Type B pancreatic cell (in vitro differentiated cells): Measurements from ENCODE around the gene PABPC1L. TPM values are rescaled to one million over a fixed set of nuclear protein-coding genes. Genes with fewer than 3 reads are reported as not detected.
"Not testable (repeated sequence)": the region's sequence is repeated elsewhere in the genome, so short reads cannot be mapped to it uniquely, and the experiment has no call there.

Experiments
- DNase-seq: peaks from one replicate; pipeline ENCODE4 v3.0.0; 2021; ENCODE audit warnings: mixed read lengths; ENCODE audit not compliant: unreplicated experiment; ENCODE audit errors: extremely low spot score
- H3K27ac Mint-ChIP-seq: 2 replicates; pipeline ENCODE4 v1.8.0; 2021; ENCODE audit warnings: mild to moderate bottlenecking, mixed read lengths
- H3K27me3 Mint-ChIP-seq: 2 replicates; pipeline ENCODE4 v1.8.0; 2021; ENCODE audit warnings: mixed read lengths
- H3K36me3 Mint-ChIP-seq: 2 replicates; pipeline ENCODE4 v1.8.0; 2021; ENCODE audit warnings: mixed read lengths
- H3K4me1 Mint-ChIP-seq: one replicate; pipeline ENCODE4 v1.8.0; 2021; ENCODE audit warnings: mixed read lengths; ENCODE audit not compliant: unreplicated experiment
- H3K4me3 Mint-ChIP-seq: 2 replicates; pipeline ENCODE4 v1.8.0; 2021; ENCODE audit warnings: mild to moderate bottlenecking, mixed read lengths
- H3K9me3 Mint-ChIP-seq: 2 replicates; pipeline ENCODE4 v1.8.0; 2021; ENCODE audit warnings: mixed read lengths
- CTCF ChIP-seq: fragments of 200-600 bp; sonication (generic); conservative IDR thresholded peaks from 2 replicates; pipeline ENCODE4 v1.5.0; 2021; ENCODE audit warnings: antibody characterized with exemption, mild to moderate bottlenecking
- long read RNA-seq: library from polyadenylated mRNA; unstranded; transcript quantifications from one replicate; pipeline ENCODE4 v2.0.0, GENCODE V29; 2020
- total RNA-seq: library from RNA; stranded (reverse); gene quantifications from 2 replicates; pipeline ENCODE4 v1.2.1, GENCODE V29; 2021; ENCODE audit warnings: low replicate concordance

PABPC1L gene
- total RNA-seq = 57.4 and 83.4 TPM in 2 replicates
- long read RNA-seq, partial matches to known transcripts = 1 of 8 reads
- long read RNA-seq, other reads (novel, unspliced or antisense) = 7 of 8 reads

- TF ChIP-seq CTCF = no peak
- no peaks in the 10 kb centered on the region for H3K9me3 Mint-ChIP-seq
- no peak for DNase-seq
- H3K27me3 Mint-ChIP-seq = no peaks in the 10 kb centered on the region
- H3K36me3 Mint-ChIP-seq = peaks cover 18% of the 10 kb centered on the region
- H3K4me1 Mint-ChIP-seq = peaks cover 20% of the 10 kb centered on the region
- H3K27ac Mint-ChIP-seq = peak within 1 kb of the TSS; percentile 71
- H3K4me3 Mint-ChIP-seq = peak within 1 kb of the TSS; percentile 88
Observed at GRCh38 chr20:44909872-44910689, at the start of gene PABPC1L. Gene PABPC1L, plus strand, starts transcription at chr20:44910060. Its CDS starts 84 bp downstream, at chr20:44910144.

- Mint-ChIP-seq H3K27ac (no peak overlapping the region), H3K27me3 (no peaks in the 10 kb centered on the region), H3K4me1 (peaks cover 22% of the 10 kb centered on the region), H3K4me3 (no peak overlapping the region), H3K9me3 (no peaks in the 10 kb centered on the region), H3K36me3 (no peaks in the 10 kb centered on the region)
- no peak for TF ChIP-seq CTCF
- DNase-seq = no peak
Observed at GRCh38 chr20:44861531-44862006, 48.3 kb upstream of the PABPC1L start.

GRCh38 chr20:44862286-44862685 is 47.6 kb upstream of the PABPC1L start:
- no peak for TF ChIP-seq CTCF
- peaks cover 6% of the 10 kb centered on the region for H3K27me3 Mint-ChIP-seq
- H3K27ac Mint-ChIP-seq = no peak overlapping the region

GRCh38 chr20:44863365-44864084 is 46.3 kb upstream of the PABPC1L start:
- H3K36me3 Mint-ChIP-seq, H3K9me3 Mint-ChIP-seq, H3K4me3 Mint-ChIP-seq, DNase-seq, H3K27ac Mint-ChIP-seq: not testable (repeated sequence)
- peaks cover 15% of the 10 kb centered on the region for H3K27me3 Mint-ChIP-seq
- peaks cover 22% of the 10 kb centered on the region for H3K4me1 Mint-ChIP-seq

More at GRCh38 chr20:44862286-44862685, 47.6 kb upstream of the PABPC1L start:
- DNase-seq = no peak
- no peaks in the 10 kb centered on the region for H3K36me3 Mint-ChIP-seq
- no peak overlapping the region for H3K4me3 Mint-ChIP-seq
- H3K9me3 Mint-ChIP-seq = no peaks in the 10 kb centered on the region
- peaks cover 22% of the 10 kb centered on the region for H3K4me1 Mint-ChIP-seq

- H3K36me3 Mint-ChIP-seq, H3K9me3 Mint-ChIP-seq, DNase-seq, H3K27ac Mint-ChIP-seq, H3K4me3 Mint-ChIP-seq: not testable (repeated sequence)
- peaks cover 15% of the 10 kb centered on the region for H3K27me3 Mint-ChIP-seq
- H3K4me1 Mint-ChIP-seq = peaks cover 17% of the 10 kb centered on the region
Observed at GRCh38 chr20:44864493-44864892, 45.4 kb upstream of the PABPC1L start.

GRCh38 chr20:44866703-44867335 is 43.0 kb upstream of the PABPC1L start:
- Mint-ChIP-seq H3K4me1 (peaks cover 12% of the 10 kb centered on the region), H3K36me3 (no peaks in the 10 kb centered on the region), H3K27ac (no peak overlapping the region), H3K4me3 (no peak overlapping the region), H3K27me3 (peaks cover 20% of the 10 kb centered on the region), H3K9me3 (no peaks in the 10 kb centered on the region)
- no peak for DNase-seq
- TF ChIP-seq CTCF = no peak
